Ammon's horn (tissue), 1 donor: Measurements from ENCODE around the gene ASPDH.
A peak's percentile ranks its signal among the peaks of the same experiment; 100 is the strongest.
"Not testable (repeated sequence)": the region's sequence is repeated elsewhere in the genome, so short reads cannot be mapped to it uniquely, and the experiment has no call there.

ENCODE experiments used
- DNase-seq: peaks from one replicate; pipeline ENCODE4 v3.0.0-alpha.2; 2016; ENCODE audit warnings: low spot score

The ASPDH gene

GRCh38 chr19:50547385-50548190, 33.9 kb upstream of the ASPDH start:
- no peak for DNase-seq

GRCh38 chr19:50546527-50547221, 33.0 kb upstream of the ASPDH start:
- no peak for DNase-seq

GRCh38 chr19:50542943-50543342, 29.2 kb upstream of the ASPDH start:
- no peak for DNase-seq

- peak; percentile 94 for DNase-seq
Observed at GRCh38 chr19:50537769-50538230, 24.1 kb upstream of the ASPDH start.

- no peak for DNase-seq
Observed at GRCh38 chr19:50537306-50537685, 23.6 kb upstream of the ASPDH start.

- no peak for DNase-seq
Observed at GRCh38 chr19:50536662-50537305, 23.1 kb upstream of the ASPDH start.

- DNase-seq: no peak
Observed at GRCh38 chr19:50535672-50536187, 22.0 kb upstream of the ASPDH start.

GRCh38 chr19:50534478-50534877, 20.8 kb upstream of the ASPDH start:
- DNase-seq: no peak

- DNase-seq: no peak
Observed at GRCh38 chr19:50532952-50533351, 19.2 kb upstream of the ASPDH start.

GRCh38 chr19:50531171-50531612, 17.5 kb upstream of the ASPDH start:
- DNase-seq: peak; percentile 47

GRCh38 chr19:50528052-50528451, 14.3 kb upstream of the ASPDH start:
- not testable (repeated sequence) for DNase-seq

GRCh38 chr19:50522881-50523280, 9.2 kb upstream of the ASPDH start:
- no peak for DNase-seq

- DNase-seq: no peak
Observed at GRCh38 chr19:50520822-50521465, 7.2 kb upstream of the ASPDH start.

- DNase-seq: no peak
Observed at GRCh38 chr19:50519006-50519575, 5.4 kb upstream of the ASPDH start.

- no peak for DNase-seq
Observed at GRCh38 chr19:50518091-50519005, 4.6 kb upstream of the ASPDH start.

GRCh38 chr19:50517704-50518075, 4.0 kb upstream of the ASPDH start:
- no peak for DNase-seq

- DNase-seq: no peak
Observed at GRCh38 chr19:50516964-50517703, 3.4 kb upstream of the ASPDH start.

- DNase-seq: no peak
Observed at GRCh38 chr19:50516456-50516855, 2.7 kb upstream of the ASPDH start.

GRCh38 chr19:50515168-50515561, 1.5 kb upstream of the ASPDH start:
- no peak for DNase-seq
